DMS79 (cell line): ENCODE results near the gene UNKL.
A peak's percentile ranks its signal among the peaks of the same experiment; 100 is the strongest.

Experiments
- DNase-seq: peaks from one replicate; lab custom pipeline; 2025; lab: John Stamatoyannopoulos, UW

The UNKL gene

GRCh38 chr16:1401061-1401757, 13.3 kb downstream of the UNKL start:
- DNase-seq: no peak

DNA sequence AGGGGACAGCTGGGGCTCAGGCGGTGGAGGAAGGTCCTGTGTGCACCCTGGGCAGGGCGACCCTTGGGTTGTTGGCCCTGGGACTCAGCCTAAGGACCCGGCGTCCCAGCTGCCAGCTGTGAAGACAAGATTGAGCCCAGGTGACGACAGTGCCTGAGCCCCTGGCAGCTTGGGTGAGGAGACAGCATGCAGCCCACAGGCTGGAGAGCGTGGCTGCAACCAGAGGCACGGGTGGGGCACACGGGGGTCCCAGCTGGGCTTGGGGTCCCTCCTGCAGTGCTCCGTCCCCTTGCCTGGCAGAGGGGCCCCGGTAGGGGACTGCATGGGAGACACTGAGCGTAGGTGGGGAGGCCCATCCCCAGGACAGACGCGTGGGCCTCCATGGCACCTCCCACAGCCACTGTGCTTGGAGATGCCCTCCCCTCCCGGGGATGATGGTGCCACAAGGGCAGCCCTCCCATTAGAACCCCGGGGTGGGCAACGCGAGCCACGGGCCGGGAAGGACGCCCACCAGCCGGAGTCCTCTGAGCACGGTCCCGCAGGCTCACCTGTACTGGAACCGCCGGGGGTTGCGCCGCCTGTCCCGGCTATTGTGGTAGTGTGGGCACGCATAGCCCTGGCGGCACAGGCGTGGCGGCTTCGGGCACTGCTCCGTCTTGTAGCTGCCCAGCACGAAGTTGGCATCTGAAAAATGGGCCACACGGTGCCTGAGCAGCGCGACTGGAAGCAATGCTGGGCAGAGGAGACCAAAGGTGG, 15.5 kb downstream of the UNKL start:
- DNase-seq: no peak

- no peak for DNase-seq
These were observed 16.2 kb downstream of the UNKL start for GRCh38 chr16:1398351-1398750.

GRCh38 chr16:1397779-1398178, 16.7 kb downstream of the UNKL start:
- no peak for DNase-seq

GRCh38 chr16:1395444-1396031, 19.0 kb downstream of the UNKL start:
- DNase-seq: no peak

DNA sequence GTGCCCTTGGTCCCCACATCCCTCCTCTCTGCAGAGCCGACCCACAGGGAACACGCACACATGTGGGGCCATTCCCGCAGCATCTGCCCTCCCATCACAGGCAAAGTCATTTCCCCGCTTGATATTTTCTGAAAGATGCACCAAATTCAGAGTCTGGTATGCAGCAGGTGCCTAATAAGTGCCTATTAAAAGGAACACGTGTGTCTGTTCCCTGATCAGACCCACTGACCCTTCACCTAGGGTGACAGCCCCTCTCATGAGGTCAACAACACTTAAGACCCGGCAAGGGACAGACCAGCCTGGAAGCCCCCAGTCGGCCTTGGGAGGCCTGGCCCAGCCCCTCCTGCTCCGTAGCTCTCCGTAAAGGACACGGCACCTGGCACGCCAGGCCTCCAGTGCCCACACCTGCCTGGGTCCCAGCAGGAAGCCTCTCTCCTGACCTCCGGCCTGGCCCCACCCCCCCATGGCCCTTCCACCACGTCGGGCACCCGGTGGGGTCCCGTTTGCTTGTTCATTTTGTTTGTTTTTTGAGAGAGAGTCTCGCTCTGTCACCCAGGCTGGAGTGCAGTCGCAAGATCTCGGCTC, 20.0 kb downstream of the UNKL start:
- DNase-seq: no peak

- no peak for DNase-seq
These were observed 20.8 kb downstream of the UNKL start for GRCh38 chr16:1393613-1394176.

DNA sequence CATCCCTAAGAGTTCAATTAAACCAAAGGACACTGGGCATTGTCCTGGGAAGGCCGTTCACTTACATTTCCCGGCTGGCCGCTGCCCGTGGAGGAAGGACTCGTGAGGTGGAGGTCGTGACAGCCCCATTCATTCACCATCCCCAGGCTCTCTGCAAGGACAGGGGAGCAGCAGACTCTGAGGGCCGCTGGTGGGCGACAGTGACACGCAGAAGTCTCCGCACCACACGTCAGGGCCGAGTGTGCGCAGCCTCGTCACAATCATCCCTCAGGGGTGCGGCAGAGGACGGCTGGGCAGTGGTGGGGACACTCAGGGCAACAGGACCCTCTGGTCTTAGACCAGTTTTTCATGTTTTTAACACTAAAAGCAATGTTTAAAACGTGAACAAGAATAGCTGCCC, 21.7 kb downstream of the UNKL start:
- no peak for DNase-seq

DNA sequence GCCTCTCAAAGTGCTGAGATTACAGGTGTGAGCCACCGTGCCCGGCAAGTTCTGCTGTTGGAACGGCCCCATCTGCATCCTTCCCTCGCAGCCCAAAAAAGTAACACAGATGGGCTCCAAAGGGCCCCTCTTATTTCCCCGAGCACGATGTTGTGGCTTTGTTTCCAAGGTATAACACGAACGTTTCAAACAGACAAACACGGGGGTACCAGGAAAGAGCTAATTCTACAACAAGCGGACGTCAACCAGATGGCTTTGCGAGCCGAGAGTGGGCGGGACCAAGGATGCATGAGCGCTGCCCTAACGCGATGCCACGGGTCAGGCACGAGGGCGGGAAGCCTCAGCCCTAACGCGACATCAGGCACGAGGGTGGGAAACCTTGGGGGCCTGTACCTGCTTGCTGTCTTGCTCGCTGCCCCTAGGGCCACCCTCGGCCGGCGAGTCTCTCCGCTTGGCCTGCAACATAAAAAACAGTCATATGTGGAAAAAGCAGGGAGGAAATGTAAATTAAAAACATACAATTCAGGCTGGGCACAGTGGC, 24.2 kb downstream of the UNKL start:
- DNase-seq: no peak

DNA sequence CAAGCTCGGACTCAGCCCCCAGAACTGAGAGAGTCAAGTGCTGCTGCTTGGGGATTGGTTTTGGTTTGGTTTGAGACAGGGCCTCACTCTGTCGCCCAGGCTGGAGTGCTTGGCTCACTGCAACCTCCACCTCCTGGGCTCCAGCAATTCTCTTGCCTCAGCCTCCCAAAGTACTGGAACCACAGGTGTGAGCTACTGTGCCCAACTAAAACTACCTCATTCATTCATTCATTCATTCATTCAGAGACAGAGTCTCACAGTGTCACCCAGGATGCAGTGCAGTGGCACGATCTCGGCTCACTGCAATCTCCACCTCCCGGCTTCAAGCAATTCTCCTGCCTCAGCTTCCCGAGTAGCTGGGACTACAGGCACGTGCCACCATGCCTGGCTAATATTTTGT, 24.7 kb downstream of the UNKL start:
- no peak for DNase-seq

GRCh38 chr16:1387331-1387730, 27.2 kb downstream of the UNKL start:
- DNase-seq: no peak

GRCh38 chr16:1385232-1385631, 29.3 kb downstream of the UNKL start:
- no peak for DNase-seq

DNA sequence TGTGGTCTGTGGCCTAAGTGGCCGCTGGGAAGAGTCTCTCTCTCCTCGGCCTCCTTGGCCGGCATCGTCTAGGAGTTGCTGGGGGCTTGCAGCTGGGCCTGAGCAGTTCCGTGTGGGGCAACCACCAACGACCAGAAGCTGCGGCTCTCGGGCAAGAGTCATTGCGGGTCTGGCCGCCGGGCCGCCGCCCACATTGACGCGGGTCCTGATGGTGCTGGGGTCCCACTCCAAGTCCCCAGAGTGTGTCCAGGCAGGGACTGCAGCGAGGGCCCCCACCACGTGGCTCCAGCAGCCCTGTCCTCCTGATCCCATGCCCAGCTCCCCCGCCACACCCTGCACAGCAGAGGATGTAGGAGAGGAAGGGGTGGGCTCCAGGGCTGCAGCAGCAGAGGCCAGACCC, 30.9 kb downstream of the UNKL start:
- no peak for DNase-seq

DNA sequence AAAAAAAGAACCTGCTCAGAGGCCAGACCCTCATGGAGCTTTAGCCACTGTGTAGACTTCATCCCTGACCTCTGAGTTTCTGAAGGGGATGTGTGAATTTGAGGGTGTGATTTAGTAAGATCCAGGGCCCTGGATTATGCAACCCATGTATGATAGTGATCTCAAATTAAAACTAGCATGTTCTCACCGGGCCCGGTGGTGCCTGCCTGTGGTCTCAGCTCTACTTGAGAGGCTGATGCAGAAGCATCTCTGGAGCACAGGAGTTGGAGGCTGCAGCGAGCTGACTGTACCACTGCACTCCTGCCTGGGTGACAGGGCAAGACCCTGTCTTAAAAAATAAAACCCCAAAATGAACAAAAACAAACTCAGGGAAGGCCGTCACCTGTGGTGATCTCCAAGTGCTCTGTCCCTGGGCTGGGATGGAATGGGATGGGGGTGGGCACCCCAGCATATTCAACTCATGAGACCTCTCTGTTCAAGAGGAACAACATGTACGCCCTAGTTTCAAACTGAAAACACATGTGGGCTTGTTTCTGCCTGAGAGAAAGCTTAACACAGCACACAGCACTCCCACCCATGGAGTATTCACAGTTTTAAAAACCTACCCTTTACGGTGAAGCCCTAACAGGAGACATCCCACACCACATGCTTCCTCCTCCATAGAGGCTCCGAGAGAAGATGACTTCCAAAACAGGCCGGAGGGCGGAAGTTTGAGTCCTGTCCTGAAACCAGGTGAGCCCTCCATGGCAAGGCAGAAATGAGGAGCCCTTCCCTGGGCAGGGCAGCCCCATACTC, 32.7 kb downstream of the UNKL start:
- DNase-seq: no peak

DNA sequence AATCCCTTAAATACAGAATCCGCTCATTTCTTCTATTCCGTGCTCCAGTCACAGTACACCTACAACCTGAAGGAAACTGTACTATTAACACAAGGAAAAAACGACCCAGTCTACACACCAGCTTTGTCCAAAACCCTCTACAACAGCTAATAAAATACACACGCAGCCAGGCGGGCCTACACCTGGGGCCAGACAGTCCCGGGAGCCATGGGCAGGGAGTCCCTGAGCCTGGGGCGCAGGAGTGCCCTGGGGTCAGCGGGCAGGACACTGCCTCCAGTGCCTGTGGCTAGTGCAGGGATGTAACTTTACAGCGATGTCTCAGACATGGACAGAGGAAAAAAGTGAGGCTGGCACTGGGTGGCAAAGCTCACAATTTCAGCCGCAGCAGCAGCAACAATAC, 34.3 kb downstream of the UNKL start:
- no peak for DNase-seq

DNA sequence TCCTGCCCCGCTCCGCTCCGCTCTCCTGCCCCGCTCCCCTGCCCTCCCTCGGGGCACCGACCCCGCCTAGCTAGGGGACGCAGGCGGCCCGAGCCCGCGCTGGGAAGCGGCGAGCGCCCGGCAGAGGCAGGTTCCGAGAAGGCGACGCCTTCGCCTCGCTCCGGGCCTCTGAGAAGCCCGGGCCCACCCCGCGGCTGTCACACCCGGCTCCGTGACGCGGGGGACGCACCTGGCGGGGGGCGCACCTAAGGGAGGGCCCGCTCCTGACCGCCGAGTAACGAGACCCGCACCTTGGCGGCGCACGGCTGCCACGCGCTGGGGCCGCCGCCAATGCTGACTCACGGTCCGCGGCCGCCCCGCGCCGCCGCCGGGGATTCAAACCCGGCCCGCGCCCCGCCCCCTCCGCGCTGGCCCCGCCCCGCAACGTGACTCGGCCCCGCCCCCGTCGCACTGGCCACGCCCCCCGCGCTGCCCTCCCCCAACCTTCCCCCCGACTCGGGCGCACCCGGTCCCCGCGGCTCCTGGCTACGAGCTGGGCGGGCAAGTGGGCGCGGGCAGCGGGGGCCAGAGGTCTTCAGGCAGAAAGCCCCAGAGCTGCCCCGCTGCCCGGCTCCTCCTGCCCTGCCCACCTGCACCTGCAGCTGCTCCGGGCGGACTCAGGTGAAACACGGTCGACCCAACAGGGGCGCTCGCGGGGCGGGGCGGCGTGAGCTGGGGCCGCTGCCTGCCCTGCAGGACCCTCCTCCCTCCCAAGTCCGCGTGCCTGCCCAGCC, 35.0 kb downstream of the UNKL start:
- peak; percentile 8 for DNase-seq

GRCh38 chr16:1378804-1379303, 35.6 kb downstream of the UNKL start:
- DNase-seq: no peak

DNA sequence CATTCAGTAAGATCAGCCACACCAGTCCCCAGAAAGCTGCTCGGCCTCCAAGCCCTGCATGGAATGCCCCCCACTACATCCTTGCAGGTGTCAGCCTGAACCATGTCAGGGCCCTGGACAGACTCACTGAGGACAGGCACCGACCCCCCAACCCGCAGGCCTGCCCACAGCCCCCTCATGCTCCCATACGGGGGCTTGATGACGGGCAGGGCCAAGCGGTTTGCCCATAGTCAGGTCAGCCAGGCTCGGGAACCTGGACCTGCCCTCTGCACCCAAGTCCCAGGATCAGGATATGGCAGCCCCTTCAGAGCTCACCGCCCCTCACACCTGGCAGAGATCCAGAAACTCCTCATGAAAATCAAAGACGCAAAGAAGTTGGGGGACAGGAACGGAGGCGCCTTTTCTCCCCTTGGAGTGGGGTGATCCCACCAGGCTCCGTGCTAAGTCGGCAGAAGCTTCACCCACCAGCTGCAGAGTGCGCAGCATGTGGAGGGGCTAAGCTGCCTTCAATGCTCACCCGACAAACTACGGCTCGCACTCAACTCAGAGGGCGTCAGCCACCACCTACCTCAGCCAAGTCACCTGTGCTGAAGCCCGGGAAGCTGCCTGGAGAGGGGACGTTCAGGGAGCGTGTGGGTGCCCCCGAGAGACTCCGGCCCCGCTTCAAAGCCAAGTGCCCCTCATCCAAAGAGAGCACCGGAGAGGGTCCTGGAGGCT, 36.3 kb downstream of the UNKL start:
- DNase-seq: no peak

- DNase-seq: no peak
These were observed 37.0 kb downstream of the UNKL start for GRCh38 chr16:1377406-1378010.
